NCI-H748 (cell line): ENCODE measurements around the gene STH.

ENCODE experiments used
- DNase-seq: peaks from one replicate; lab custom pipeline; 2025; ENCODE audit not compliant: unreplicated experiment; lab: John Stamatoyannopoulos, UW

Gene STH

GRCh38 chr17:45966606-45967280 lies 32.3 kb upstream of the STH start:
- no peak for DNase-seq

GRCh38 chr17:45967378-45967777 lies 31.7 kb upstream of the STH start:
- DNase-seq, result no peak

DNA sequence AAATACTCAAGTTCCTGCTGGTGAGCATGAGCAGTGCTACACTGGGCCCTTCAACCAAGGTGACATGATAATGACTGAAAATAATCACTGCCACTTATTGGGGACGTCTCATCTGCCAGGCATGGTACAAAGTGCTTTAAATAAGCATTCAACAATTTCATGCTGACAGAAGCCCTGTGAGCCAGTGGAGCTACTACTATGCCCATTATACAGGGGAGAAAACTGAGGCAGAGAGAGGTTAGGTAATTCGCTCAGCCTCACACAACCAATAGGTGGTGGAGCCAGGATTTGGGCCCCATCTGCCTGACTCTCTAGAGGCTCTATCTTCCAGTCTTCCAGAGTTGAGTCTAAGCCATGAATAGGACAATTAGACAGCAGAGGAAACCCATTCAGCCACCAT lies 30.3 kb upstream of the STH start:
- no peak for DNase-seq

DNA sequence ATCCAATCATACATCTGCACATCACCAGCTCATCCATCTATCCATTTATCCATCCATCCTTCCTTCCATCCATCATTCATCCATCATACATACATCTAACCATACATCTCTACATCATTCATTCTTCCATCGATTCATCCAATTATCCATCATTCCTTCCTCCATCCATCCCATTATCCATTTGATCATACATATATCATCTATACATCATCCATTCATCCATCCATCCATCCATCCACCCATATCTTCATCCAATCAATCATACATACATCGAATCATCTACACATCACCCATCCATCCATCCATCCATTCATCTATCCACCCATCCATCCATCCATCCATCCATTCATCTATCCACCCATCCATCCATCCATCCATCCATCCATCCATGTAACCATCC lies 29.3 kb upstream of the STH start:
- no peak for DNase-seq

GRCh38 chr17:45970659-45971058 lies 28.4 kb upstream of the STH start:
- no peak for DNase-seq

GRCh38 chr17:45971698-45972141 lies 27.3 kb upstream of the STH start:
- no peak for DNase-seq

GRCh38 chr17:45972531-45972930 lies 26.5 kb upstream of the STH start:
- DNase-seq, result no peak

DNA sequence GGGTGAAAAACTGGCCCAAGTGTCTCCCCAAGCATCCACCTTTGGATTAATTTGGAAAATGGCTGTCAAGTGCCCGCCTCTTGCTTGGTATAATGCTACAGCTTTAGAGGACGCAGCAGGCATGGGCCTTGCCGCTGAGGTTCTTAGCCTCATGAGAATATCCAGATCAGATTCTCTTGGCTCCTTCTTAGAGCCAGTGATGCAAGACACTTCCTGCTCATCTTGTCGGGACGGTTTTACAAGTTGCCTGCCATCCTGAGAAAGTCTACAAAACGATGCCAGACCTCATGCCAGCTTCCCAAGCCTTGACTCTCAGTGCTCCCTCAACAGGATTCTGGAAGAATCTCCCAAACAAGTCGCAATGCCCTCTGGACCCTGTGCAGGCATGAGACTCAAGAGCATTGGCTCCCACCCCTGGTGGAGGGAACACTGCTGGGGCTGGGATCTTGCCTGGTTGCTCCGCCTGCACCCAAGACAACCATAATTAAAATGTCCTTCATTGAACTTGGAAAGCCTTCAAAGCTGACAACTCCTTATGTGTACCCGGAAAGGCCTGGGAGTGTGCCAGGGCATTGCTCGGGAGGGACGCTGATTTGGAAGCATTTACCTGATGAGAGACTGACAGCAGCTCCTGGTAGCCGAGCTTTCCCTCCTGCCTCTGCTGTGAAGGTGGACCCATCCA lies 25.8 kb upstream of the STH start:
- DNase-seq, result no peak

DNA sequence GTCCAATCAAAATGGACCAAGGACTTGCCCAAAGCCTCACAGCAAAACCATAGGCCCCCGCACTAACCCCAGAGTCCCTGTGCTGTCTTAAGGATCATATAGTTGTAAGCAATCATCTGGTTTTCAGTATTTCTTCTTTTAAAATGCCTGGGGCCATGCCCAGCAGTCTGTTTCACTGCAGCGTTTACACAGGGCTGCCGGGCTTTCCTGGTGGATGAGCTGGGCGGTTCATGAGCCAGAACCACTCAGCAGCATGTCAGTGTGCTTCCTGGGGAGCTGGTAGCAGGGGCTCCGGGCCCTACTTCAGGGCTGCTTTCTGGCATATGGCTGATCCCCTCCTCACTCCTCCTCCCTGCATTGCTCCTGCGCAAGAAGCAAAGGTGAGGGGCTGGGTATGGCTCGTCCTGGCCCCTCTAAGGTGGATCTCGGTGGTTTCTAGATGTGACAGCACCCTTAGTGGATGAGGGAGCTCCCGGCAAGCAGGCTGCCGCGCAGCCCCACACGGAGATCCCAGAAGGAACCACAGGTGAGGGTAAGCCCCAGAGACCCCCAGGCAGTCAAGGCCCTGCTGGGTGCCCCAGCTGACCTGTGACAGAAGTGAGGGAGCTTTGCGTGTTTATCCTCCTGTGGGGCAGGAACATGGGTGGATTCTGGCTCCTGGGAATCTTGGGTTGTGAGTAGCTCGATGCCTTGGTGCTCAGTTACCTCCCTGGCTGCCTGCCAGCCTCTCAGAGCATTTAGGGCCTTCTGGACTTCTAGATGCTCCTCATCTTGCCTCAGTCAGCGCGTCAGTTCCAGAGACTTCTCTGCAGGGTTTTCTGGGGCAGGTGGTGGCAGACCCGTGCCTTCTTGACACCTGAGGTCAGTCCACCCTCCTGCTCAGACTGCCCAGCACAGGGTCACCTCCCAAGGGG lies 24.8 kb upstream of the STH start:
- DNase-seq, result no peak

GRCh38 chr17:45974916-45975630 lies 24.0 kb upstream of the STH start:
- no peak for DNase-seq

GRCh38 chr17:45975640-45976295 lies 23.3 kb upstream of the STH start:
- no peak for DNase-seq

GRCh38 chr17:45976391-45976754 lies 22.7 kb upstream of the STH start:
- no peak for DNase-seq

GRCh38 chr17:45976755-45977505 lies 22.1 kb upstream of the STH start:
- DNase-seq, result no peak

DNA sequence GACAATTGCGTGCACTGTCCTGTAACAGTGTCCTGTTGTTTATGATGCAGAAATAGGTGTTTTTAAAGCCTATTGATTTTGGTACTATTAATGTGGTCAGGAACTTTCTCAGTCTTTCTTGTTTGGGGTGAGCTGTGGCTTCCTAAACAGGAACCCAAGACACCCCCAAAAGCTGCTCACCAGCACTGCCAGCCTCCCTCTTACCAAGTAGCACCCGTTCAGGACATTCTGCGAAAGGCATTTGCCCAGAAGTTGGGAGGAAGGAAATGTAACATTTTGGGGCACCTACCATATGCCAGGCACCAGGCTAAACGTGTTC lies 21.6 kb upstream of the STH start:
- DNase-seq, result no peak

GRCh38 chr17:45977976-45978626 lies 20.9 kb upstream of the STH start:
- no peak for DNase-seq

DNA sequence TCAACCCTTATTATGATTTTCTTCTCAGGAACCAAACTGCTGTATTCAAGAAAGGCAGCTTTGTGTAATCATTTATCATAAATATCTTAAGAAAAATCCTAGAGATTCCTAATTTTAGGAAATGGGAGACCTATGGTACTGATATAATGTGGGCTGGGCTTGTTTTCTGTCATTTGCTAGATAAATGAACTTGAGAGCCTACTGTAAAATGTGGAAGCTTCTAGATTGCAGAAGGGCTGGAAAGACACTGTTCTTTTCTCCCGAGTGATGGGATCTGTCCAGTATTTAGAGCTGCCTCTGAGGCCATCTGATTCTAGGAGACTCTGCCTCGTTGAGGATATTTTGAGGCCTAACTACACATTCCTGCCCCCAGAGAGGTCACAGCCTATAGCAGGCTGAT lies 19.9 kb upstream of the STH start:
- no peak for DNase-seq

GRCh38 chr17:45980855-45981254 lies 18.2 kb upstream of the STH start:
- no peak for DNase-seq

GRCh38 chr17:45981306-45981705 lies 17.7 kb upstream of the STH start:
- DNase-seq, result no peak

DNA sequence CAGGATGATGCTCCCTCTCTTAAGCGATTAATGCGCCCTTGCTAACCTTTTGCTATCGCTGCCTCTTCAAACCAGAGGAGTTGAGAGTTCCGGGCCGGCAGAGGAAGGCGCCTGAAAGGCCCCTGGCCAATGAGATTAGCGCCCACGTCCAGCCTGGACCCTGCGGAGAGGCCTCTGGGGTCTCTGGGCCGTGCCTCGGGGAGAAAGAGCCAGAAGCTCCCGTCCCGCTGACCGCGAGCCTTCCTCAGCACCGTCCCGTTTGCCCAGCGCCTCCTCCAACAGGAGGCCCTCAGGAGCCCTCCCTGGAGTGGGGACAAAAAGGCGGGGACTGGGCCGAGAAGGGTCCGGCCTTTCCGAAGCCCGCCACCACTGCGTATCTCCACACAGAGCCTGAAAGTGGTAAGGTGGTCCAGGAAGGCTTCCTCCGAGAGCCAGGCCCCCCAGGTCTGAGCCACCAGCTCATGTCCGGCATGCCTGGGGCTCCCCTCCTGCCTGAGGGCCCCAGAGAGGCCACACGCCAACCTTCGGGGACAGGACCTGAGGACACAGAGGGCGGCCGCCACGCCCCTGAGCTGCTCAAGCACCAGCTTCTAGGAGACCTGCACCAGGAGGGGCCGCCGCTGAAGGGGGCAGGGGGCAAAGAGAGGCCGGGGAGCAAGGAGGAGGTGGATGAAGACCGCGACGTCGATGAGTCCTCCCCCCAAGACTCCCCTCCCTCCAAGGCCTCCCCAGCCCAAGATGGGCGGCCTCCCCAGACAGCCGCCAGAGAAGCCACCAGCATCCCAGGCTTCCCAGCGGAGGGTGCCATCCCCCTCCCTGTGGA lies 16.0 kb upstream of the STH start:
- no peak for DNase-seq
